HG02759 (cell line): ENCODE measurements around the gene DGUOK.

Source experiments
- ATAC-seq: cut with Tn5 transposase; IDR thresholded peaks from one replicate; pipeline ENCODE4 v1.9.1; 2021; ENCODE audit warnings: mild to moderate bottlenecking, moderate library complexity; ENCODE audit not compliant: unreplicated experiment

DGUOK gene

GRCh38 chr2:73993778-73994177 is 67.1 kb downstream of the DGUOK start:
- ATAC-seq = no peak

- ATAC-seq = no peak
Observed at GRCh38 chr2:73994178-73994831, 67.6 kb downstream of the DGUOK start.

DNA sequence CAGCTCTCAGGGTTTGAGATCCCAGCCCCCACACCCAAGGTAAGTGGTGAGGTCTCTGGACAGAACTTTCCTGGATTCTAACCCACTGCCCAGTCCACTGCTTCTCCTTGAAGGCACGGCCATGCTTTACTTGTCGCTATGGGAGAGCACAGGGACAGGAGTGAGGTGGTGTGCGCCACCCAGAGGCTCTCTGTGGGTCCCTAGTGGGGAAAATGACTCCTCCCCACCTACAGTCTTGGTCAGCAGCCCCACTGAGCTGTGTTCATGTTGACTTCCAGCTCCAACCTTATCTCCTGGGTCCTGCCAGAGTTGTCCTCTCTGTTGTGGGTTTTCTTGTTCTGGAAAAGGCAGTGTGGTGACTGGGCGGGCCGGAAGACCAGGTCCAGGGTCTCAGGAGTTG is 69.1 kb downstream of the DGUOK start:
- no peak for ATAC-seq

DNA sequence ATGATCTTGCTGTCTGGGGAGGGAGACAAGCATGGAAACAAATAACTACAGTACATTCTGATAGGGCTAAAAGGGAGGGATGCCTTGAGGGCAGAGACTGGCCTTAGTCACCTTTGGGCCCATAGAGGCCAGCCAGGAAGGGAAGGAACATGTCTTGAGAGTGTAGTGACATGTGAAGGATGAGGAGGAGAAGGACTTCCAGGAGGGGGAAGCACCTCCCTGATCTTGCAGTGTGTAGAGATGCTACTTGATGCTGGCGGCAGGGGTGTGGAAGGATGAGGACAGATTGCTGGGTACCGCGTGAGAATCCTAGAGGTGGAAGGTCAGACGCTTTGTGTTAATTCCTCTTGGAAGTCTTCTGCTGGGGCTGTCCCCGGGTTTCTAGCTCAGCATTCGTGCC is 71.1 kb downstream of the DGUOK start:
- ATAC-seq = no peak

- no peak for ATAC-seq
Observed at GRCh38 chr2:73998451-73998850, 71.8 kb downstream of the DGUOK start.

- no peak for ATAC-seq
Observed at GRCh38 chr2:73998933-73999332, 72.3 kb downstream of the DGUOK start.

- no peak for ATAC-seq
Observed at GRCh38 chr2:73999881-74000597, 73.4 kb downstream of the DGUOK start.

DNA sequence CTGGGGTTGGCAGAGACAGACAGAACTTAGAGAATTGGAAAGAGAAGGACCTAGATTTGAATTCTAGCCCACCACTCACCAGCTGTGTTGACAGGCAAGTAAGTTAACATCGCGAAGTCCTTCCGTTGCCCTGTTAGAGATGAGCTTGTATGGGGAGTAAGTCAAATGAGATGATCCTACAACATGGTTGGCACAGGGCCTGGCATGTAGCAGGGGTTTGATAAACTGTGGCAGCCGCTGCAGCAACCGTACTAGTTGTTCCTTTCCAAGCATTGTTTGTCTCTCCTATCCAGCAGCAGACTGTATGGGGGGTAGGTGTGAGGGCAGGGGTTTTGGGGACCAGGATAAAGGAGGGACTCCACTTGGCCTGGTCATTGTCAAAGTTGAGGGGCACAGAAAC is 74.0 kb downstream of the DGUOK start:
- no peak for ATAC-seq

GRCh38 chr2:74001121-74001520 is 74.4 kb downstream of the DGUOK start:
- no peak for ATAC-seq

DNA sequence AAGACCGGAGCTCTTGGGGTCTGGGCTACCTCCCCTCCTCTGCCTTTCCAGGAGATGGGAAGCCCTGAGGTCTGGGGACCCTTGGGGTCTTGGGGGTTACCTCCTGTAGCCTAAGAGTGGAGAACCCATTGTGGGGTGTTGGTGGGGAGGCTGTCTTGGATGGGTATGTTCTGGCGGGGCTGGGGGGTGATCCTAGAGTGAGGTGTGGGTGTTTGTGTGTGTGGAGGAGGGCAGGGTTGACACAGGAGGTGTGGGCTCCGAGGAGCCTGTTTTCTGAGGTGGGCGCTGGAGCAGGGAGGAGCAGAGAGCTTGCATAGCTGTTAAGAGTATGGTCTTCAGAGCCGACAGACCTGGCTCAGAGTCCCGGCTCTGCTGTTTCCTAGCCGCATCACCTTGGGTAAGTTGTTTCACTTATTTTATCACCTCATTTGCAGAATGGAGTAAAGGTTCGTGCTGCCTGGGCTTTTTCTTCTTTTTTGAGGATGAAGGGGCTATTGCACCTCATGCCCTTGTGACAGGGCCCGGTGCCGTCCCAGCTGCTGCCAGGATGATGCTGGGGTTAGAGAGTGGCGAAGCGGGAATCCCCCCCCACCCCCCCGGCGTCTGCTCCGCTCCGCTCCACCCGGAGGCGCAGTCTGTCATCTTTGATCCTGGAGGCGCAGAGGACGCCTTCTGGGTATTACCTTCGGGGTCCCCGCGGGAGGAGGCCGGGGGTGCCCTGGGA is 75.3 kb downstream of the DGUOK start:
- peak; percentile 46 for ATAC-seq

DNA sequence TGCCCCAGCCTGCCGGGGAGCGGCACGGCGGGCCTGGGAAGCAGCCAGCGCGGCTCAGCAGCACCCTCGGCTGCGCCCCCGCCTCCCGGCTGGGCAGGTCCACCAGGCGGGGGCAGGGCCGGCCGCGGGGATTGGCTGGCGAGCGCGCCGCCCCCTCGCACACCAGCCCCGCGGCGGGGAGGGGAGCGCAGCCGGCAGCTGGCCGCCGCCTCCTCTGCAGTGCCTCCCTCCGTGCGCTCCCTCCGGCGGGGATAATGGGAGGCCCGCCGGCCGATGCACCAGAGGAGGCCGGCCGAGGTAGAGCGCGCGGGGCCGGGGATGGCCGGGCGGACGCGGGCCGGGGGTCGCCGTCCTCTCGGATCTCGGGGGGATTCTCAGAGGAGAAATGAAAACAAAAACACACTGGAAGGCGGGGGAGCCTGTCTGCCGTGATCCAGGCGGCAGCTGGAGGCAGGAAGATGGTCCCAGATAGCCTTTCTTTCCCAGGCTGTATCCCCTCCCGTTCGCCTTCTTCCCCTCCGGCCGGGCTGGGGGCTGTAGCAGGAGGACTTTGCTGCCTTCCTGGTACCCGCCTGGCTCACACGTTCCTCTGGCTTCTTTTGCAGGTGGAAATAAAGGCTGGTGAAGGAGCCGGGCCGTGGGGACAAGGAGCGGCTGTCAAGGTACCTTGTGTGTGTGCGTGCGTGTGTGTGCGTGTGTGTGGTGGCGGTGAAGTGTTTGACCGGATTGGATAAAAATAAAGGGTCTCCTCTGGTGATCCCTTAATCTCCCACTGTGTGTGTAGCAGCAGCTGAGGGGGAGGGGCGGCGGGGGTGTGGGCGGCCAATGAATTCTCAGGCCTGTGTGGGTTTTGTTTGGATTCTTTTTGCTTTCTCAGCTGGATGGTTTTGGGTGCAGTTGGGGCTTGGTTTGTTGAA is 76.1 kb downstream of the DGUOK start:
- peak; percentile 96 for ATAC-seq

GRCh38 chr2:74003494-74004211 is 77.0 kb downstream of the DGUOK start:
- ATAC-seq = no peak

DNA sequence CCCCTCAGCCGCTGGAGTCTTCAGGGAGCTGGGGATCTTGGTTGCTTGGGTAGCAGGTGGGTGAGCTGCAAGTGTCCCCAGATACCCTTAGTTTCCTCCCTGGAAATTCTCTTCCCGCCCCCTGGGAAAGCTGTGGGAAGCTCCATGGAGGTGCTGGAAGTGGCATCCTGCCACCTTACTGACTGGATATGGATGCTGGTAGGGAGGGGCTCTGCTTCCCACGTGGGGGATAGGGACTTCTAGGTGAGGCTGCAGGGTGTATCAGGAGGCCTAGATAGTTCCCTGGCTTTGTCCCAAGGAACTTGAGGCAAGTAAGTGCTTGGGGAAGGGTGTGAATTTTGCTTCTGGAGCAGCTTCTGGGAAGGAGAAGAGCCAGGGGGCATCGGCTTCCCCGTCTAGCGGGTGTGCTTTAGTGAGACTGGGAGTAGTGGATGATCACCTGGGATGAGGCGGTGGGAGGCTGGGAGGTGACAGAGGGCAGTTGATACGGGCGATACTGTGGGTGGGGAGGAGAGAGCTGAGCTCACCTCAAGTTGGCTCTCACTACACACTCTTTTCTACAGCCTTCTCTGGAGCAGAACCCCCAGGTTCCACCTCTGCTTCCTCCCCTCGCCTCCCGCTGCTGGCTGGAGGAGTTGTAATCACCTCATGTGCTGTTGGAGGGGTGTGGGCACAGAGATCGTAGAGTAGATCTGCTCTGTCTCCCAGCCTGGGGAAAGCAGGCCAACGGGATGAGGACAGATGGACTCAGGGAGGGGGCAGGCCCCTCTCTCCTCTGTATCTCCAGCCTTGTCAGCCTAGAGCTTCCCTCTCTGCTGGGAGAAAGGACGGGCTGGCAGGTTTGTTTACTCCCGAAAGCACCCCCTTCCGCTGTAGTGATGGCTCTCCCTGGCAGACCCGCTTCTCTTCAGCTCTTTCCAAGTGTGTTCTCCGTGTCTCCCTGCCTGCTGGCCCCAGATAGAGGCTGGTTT is 77.8 kb downstream of the DGUOK start:
- ATAC-seq = no peak

DNA sequence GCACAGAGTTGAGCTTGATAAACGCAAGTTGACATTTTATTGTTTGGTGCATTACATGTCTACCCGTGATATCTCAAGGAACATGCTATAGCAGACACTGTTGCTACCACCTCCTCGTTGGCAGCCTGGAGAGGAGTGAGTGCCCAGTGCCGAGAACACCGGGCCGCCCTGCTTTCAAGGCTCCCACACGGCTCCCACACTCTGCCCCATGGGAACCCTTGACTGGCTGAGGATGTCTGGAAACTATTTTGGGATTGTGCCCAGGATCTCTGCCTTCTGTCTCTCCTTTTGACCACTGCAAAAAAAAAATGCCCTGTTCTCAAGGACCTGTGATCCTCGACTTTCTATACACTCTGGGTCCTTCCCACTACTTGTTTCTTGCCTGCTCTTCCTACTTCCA is 79.1 kb downstream of the DGUOK start:
- no peak for ATAC-seq

DNA sequence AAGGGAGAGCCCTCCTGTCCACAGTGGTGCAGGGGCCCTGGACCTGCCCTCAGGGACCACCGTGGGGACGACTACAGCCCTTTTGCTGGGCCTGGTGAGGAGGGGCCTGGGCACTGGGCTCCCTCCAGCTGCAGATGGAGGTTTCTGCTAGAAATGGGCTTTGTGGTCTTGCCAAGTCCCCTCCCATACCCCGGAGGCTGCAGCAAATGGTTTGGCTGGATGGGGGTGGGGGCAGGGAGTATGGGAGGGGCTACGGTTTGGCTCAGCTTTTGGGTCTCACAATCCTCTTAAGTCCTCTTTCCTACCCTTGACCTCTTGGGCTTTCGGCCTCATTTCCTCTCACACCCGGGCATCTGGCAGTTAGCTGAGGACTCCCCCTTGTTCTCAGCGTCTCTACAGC is 79.8 kb downstream of the DGUOK start:
- no peak for ATAC-seq

DNA sequence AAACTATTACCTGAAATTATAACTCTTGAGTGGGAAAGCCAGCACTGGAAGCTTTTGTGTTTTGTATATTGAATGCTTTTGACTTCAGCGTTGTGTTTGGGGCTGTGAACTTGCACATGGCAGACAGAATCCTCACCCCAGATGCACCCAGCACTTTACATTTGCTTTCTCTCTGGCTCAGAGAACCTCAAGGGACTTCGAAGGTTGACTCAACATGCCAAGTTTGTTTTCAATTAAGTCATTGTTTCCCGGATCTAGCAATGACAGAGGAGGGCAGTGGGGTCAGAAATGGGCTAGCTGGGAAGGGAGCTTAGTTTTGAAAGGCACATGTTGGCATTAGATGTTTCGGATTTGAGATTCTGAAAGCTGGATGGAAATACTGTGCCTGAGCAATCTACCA is 80.4 kb downstream of the DGUOK start:
- ATAC-seq = no peak

- no peak for ATAC-seq
Observed at GRCh38 chr2:74007711-74008110, 81.0 kb downstream of the DGUOK start.
